Measurements from ENCODE around the gene MGAT5.
A peak's percentile ranks its signal among the peaks of the same experiment; 100 is the strongest.

The MGAT5 gene

GRCh38 chr2:134231301-134231964, 22.4 kb upstream of the MGAT5 start:
- DNase-seq (ENCODE audit: low read depth in 1 of 2, low spot score in 1 of 2): no peak

- no peak for DNase-seq (ENCODE audit: low read depth in 1 of 2, low spot score in 1 of 2)
Observed at GRCh38 chr2:134231965-134232340, 21.9 kb upstream of the MGAT5 start.

- DNase-seq (ENCODE audit: low read depth in 1 of 2, low spot score in 1 of 2): no peak
Observed at GRCh38 chr2:134232461-134232860, 21.4 kb upstream of the MGAT5 start.

- DNase-seq (ENCODE audit: low read depth in 1 of 2, low spot score in 1 of 2): no peak
Observed at GRCh38 chr2:134232868-134233727, 20.8 kb upstream of the MGAT5 start.

- no peak for DNase-seq (ENCODE audit: low read depth in 1 of 2, low spot score in 1 of 2)
Observed at GRCh38 chr2:134233728-134234136, 20.1 kb upstream of the MGAT5 start.

GRCh38 chr2:134234535-134234934, 19.3 kb upstream of the MGAT5 start:
- DNase-seq (ENCODE audit: low read depth in 1 of 2, low spot score in 1 of 2): no peak

- DNase-seq (ENCODE audit: low read depth in 1 of 2, low spot score in 1 of 2): no peak
Observed at GRCh38 chr2:134235510-134236144, 18.2 kb upstream of the MGAT5 start.

- DNase-seq (ENCODE audit: low read depth in 1 of 2, low spot score in 1 of 2): no peak
Observed at GRCh38 chr2:134238371-134238770, 15.5 kb upstream of the MGAT5 start.

GRCh38 chr2:134240061-134240460, 13.8 kb upstream of the MGAT5 start:
- DNase-seq (ENCODE audit: low read depth in 1 of 2, low spot score in 1 of 2): no peak

GRCh38 chr2:134241911-134242310, 12.0 kb upstream of the MGAT5 start:
- no peak for DNase-seq (ENCODE audit: low read depth in 1 of 2, low spot score in 1 of 2)

GRCh38 chr2:134243244-134243643, 10.6 kb upstream of the MGAT5 start:
- DNase-seq (ENCODE audit: low read depth in 1 of 2, low spot score in 1 of 2): no peak

GRCh38 chr2:134244086-134244485, 9.8 kb upstream of the MGAT5 start:
- no peak for DNase-seq (ENCODE audit: low read depth in 1 of 2, low spot score in 1 of 2)

GRCh38 chr2:134244587-134244986, 9.3 kb upstream of the MGAT5 start:
- DNase-seq (ENCODE audit: low read depth in 1 of 2, low spot score in 1 of 2): no peak

- DNase-seq (ENCODE audit: low read depth in 1 of 2, low spot score in 1 of 2): peak; percentile 50 to 55
Observed at GRCh38 chr2:134245340-134245984, 8.4 kb upstream of the MGAT5 start.

- DNase-seq (ENCODE audit: low read depth in 1 of 2, low spot score in 1 of 2): no peak
Observed at GRCh38 chr2:134246154-134246874, 7.6 kb upstream of the MGAT5 start.

GRCh38 chr2:134247679-134248078, 6.2 kb upstream of the MGAT5 start:
- DNase-seq (ENCODE audit: low read depth in 1 of 2, low spot score in 1 of 2): no peak

GRCh38 chr2:134248913-134249312, 5.0 kb upstream of the MGAT5 start:
- no peak for DNase-seq (ENCODE audit: low read depth in 1 of 2, low spot score in 1 of 2)

GRCh38 chr2:134249755-134250154, 4.1 kb upstream of the MGAT5 start:
- DNase-seq (ENCODE audit: low read depth in 1 of 2, low spot score in 1 of 2): no peak

- DNase-seq (ENCODE audit: low read depth in 1 of 2, low spot score in 1 of 2): no peak
Observed at GRCh38 chr2:134250840-134251461, 2.9 kb upstream of the MGAT5 start.

GRCh38 chr2:134252092-134252750, 1.7 kb upstream of the MGAT5 start:
- DNase-seq (ENCODE audit: low read depth in 1 of 2, low spot score in 1 of 2): no peak

Measured in stimulated activated CD4-positive, alpha-beta T cell treated with anti-CD3 and anti-CD28 coated beads, Interleukin-15, amount 100 ng/mL, for 1 hour (primary cell).